ENCODE data around the gene TTYH3. TPM values are rescaled to one million over a fixed set of nuclear protein-coding genes. Genes with fewer than 3 reads are reported as not detected.

TTYH3 gene
- total and polyA plus RNA-seq, 2 of the 13 experiments (the other 11 are each of a cell fraction or from before 2014, with no cell fraction given), result 26.3 to 50.0 TPM

DNA sequence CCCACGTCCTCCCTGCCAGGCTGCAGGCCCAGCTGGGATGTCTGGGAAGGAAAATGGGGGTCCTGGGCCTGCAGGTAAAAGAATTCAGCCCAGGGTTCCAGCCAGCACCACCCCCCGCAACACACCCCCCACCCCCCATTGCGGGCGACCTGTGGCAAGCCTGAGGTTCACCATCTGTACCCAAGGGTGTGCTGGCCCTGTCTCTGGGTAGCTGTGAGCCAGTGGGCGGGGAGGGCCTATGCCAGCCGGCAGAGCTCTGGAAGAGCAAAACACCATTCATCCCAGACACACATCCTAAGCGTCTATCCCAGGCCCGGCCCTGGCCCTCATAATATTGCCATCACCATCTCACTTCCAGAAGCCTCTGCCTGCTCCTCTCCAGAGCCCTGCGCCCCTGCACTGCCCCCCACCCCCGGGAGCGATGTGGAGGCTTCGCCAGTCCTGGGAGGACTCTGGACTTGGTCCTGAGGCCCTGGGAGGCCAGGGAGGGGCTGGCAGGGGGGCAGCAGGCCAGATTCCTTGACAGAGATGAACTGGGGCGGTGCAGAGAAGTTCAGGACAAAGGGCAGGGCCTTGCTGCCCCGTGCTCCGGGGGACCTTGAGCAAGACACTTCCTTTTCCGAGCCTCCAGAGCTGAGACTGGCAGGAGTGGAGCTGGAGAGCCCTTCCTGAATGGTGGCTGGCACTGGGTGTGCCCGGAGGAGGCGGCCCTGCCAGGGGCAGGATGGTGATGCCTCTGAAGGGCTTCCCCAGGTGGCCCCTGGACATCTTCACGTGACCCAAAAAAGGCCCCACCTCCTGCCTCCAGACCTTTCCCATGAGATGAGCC, 8.7 kb upstream of the TTYH3 start (continued):
- peak; percentile 95 for TF ChIP-seq ZNF687 (CRISPR knock-in tag; IDR thresholded peaks at IDR 0.05)
- no peak for TF ChIP-seq IKZF1 (IDR thresholded peaks at IDR 0.05)
- no peak for TF ChIP-seq MBNL3 (CRISPR knock-in tag; conservative IDR thresholded peaks at IDR 0.05)
- no peak for TF ChIP-seq PTBP1 (IDR thresholded peaks at IDR 0.05; ENCODE audit: low read depth, low read length, poor library complexity, severe bottlenecking)
- TF ChIP-seq PCBP2 (optimal IDR thresholded peaks at IDR 0.05; ENCODE audit: low read depth, low read length, poor library complexity, severe bottlenecking), result no peak
- TF ChIP-seq RELA (CRISPR knock-in tag; IDR thresholded peaks at IDR 0.05), result no peak
- TF ChIP-seq KDM3A (CRISPR knock-in tag; IDR thresholded peaks at IDR 0.05; ENCODE audit: low read depth), result peak; percentile 81; the same call in 1 of the 2 replicates
- peak; percentile 58; the same call in 1 of the 2 replicates for TF ChIP-seq ZNF782 (CRISPR knock-in tag; IDR thresholded peaks at IDR 0.05; ENCODE audit: borderline replicate concordance)
- no peak for TF ChIP-seq TEF (CRISPR knock-in tag; IDR thresholded peaks at IDR 0.05)
- TF ChIP-seq, protein P1, sequence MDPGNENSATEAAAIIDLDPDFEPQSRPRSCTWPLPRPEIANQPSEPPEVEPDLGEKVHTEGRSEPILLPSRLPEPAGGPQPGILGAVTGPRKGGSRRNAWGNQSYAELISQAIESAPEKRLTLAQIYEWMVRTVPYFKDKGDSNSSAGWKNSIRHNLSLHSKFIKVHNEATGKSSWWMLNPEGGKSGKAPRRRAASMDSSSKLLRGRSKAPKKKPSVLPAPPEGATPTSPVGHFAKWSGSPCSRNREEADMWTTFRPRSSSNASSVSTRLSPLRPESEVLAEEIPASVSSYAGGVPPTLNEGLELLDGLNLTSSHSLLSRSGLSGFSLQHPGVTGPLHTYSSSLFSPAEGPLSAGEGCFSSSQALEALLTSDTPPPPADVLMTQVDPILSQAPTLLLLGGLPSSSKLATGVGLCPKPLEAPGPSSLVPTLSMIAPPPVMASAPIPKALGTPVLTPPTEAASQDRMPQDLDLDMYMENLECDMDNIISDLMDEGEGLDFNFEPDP (CRISPR knock-in tag; conservative IDR thresholded peaks at IDR 0.05), result no peak
- TF ChIP-seq FOXP4 (CRISPR knock-in tag; IDR thresholded peaks at IDR 0.05), result peak; percentile 86
- TF ChIP-seq, protein P2, sequence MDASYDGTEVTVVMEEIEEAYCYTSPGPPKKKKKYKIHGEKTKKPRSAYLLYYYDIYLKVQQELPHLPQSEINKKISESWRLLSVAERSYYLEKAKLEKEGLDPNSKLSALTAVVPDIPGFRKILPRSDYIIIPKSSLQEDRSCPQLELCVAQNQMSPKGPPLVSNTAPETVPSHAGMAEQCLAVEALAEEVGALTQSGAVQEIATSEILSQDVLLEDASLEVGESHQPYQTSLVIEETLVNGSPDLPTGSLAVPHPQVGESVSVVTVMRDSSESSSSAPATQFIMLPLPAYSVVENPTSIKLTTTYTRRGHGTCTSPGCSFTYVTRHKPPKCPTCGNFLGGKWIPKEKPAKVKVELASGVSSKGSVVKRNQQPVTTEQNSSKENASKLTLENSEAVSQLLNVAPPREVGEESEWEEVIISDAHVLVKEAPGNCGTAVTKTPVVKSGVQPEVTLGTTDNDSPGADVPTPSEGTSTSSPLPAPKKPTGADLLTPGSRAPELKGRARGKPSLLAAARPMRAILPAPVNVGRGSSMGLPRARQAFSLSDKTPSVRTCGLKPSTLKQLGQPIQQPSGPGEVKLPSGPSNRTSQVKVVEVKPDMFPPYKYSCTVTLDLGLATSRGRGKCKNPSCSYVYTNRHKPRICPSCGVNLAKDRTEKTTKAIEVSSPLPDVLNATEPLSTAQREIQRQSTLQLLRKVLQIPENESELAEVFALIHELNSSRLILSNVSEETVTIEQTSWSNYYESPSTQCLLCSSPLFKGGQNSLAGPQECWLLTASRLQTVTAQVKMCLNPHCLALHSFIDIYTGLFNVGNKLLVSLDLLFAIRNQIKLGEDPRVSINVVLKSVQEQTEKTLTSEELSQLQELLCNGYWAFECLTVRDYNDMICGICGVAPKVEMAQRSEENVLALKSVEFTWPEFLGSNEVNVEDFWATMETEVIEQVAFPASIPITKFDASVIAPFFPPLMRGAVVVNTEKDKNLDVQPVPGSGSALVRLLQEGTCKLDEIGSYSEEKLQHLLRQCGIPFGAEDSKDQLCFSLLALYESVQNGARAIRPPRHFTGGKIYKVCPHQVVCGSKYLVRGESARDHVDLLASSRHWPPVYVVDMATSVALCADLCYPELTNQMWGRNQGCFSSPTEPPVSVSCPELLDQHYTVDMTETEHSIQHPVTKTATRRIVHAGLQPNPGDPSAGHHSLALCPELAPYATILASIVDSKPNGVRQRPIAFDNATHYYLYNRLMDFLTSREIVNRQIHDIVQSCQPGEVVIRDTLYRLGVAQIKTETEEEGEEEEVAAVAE (CRISPR knock-in tag; IDR thresholded peaks at IDR 0.05; ENCODE audit: borderline replicate concordance), result no peak; the same call in 1 of the 2 replicates
- TF ChIP-seq, protein P3, sequence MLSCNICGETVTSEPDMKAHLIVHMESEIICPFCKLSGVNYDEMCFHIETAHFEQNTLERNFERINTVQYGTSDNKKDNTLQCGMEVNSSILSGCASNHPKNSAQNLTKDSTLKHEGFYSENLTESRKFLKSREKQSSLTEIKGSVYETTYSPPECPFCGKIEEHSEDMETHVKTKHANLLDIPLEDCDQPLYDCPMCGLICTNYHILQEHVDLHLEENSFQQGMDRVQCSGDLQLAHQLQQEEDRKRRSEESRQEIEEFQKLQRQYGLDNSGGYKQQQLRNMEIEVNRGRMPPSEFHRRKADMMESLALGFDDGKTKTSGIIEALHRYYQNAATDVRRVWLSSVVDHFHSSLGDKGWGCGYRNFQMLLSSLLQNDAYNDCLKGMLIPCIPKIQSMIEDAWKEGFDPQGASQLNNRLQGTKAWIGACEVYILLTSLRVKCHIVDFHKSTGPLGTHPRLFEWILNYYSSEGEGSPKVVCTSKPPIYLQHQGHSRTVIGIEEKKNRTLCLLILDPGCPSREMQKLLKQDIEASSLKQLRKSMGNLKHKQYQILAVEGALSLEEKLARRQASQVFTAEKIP (CRISPR knock-in tag; IDR thresholded peaks at IDR 0.05; ENCODE audit: borderline replicate concordance), result no peak

All from HepG2 (cell line).